ENCODE measurements around the gene AZU1.

GRCh38 chr19:795073-795611 is 32.5 kb upstream of the AZU1 start:
- TF ChIP-seq CTCF (tag by site-specific recombination; IDR thresholded peaks at IDR 0.05) (no peak), ZBTB26 (tag by site-specific recombination; optimal IDR thresholded peaks at IDR 0.05) (no peak)

Measured in HEK293 (cell line).